ENCODE results near the gene ATG7.
A peak's percentile ranks its signal among the peaks of the same experiment; 100 is the strongest.

ATG7 gene

DNA sequence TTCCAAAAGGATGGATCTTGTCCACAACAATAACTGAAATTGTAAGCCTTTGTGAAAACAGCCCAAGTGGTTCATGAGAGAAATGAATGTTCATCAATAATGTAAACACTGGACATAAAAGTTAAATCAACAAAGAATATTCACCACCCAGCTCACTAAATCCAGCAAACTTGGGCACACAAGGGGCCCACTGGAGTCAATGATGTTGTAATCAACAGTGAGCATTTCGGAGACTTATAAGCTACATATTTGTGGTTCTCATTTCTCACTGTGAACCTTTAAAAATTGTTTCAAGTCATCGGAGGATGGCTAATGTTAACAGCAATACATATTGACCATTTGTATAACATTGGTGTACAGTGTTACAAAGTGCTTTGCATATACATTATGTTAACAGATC, 308.4 kb downstream of the ATG7 start:
- TF ChIP-seq, protein P1, sequence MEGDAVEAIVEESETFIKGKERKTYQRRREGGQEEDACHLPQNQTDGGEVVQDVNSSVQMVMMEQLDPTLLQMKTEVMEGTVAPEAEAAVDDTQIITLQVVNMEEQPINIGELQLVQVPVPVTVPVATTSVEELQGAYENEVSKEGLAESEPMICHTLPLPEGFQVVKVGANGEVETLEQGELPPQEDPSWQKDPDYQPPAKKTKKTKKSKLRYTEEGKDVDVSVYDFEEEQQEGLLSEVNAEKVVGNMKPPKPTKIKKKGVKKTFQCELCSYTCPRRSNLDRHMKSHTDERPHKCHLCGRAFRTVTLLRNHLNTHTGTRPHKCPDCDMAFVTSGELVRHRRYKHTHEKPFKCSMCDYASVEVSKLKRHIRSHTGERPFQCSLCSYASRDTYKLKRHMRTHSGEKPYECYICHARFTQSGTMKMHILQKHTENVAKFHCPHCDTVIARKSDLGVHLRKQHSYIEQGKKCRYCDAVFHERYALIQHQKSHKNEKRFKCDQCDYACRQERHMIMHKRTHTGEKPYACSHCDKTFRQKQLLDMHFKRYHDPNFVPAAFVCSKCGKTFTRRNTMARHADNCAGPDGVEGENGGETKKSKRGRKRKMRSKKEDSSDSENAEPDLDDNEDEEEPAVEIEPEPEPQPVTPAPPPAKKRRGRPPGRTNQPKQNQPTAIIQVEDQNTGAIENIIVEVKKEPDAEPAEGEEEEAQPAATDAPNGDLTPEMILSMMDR (IDR thresholded peaks at IDR 0.05; ENCODE audit: extremely low read depth, insufficient read depth, missing control alignments) = no peak
- in situ Hi-C loops (cut with MboI; ENCODE audit: low pct_unique_long_range_greater_than_20kb, low sequenced_read_pairs, unreplicated experiment) = no loop called here
- no peak for DNase-seq (ENCODE audit: low spot score)

DNA sequence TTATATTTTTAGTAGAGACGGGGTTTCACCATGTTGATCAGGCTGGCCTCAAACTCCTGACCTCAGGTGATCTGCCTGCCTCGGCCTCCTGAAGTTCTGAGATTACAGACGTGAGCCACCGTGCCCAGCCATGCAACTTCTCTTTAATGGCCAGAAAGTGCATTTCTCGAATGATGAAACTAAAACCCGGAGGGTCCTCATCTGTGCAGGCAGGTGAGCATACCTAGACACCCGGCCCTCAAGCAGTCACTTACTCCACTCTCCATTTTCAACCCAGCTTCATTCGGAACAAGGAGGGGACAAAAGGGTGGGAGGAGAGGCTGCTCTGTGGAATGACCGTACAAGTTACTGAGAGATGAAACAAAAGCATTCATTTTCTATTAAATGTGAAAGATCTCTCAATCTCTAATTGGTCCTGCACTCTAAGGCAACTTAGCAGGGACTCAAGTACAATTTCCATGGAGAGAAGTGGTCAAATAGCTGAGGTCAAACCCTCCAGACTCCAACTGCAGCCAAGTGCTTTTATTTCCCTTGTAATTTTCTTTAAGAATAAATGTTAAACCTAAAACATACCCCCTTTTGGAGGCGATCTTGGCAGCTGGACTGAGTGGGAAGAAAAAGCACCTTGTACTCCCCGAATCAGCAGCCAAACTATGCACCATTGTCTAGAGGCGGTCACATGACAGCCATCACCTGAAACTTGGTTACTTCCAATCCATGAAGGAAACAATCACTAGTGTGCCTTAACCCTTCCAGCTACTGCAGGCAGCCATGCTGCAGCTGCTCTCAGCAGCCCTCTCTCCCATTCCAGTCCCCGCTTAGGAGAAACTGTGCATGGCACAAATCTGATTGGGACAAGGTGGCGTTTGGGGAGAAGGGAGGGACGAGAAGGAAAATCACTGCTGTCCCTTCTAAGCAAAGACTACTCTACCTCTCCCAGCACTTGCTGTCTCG, 309.3 kb downstream of the ATG7 start:
- no peak for DNase-seq (ENCODE audit: low spot score)
- in situ Hi-C loops (cut with MboI; ENCODE audit: low pct_unique_long_range_greater_than_20kb, low sequenced_read_pairs, unreplicated experiment) = no loop called here
- TF ChIP-seq, protein P1 (IDR thresholded peaks at IDR 0.05; ENCODE audit: extremely low read depth, insufficient read depth, missing control alignments) = no peak

DNA sequence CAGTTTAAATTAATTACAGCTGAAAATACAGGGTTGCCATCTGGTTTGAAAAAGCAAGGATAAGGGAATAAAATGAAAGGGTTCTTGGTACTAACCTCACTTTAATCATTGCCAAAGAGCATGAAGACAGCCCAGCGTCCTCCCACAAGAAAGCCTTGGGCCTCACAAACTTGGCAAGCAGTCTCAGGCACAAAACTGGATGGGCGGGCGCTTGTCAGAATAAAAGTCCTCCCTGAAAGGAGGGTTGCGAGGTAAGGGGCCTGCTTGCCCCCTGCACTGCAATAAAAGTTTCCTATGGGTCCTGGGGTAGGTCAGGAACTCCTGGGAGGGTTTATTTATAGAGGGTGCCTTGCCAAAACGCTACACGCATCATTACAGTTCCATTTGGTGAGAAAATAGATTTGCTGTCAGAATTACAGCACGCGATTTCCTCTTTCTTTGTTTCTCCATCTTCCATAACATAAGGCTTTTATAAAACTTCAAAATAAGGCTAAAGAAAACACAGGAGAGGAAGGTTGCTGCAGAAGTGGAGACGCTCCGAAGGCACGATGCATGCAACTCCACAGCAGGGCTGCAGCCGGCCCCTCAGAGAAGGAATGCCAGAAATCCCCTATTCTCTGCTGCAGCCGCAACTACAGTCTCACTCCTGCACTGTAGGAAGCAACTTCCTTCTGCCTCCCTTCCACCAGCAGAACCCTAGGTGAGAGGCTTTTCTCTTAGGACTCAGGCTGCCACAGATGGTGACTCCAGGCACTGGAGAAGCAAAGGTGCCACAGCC, 310.2 kb downstream of the ATG7 start:
- peak; percentile 31 for DNase-seq (ENCODE audit: low spot score)
- in situ Hi-C loops (cut with MboI; ENCODE audit: low pct_unique_long_range_greater_than_20kb, low sequenced_read_pairs, unreplicated experiment) = no loop called here
- TF ChIP-seq, protein P1 (IDR thresholded peaks at IDR 0.05; ENCODE audit: extremely low read depth, insufficient read depth, missing control alignments) = no peak

DNA sequence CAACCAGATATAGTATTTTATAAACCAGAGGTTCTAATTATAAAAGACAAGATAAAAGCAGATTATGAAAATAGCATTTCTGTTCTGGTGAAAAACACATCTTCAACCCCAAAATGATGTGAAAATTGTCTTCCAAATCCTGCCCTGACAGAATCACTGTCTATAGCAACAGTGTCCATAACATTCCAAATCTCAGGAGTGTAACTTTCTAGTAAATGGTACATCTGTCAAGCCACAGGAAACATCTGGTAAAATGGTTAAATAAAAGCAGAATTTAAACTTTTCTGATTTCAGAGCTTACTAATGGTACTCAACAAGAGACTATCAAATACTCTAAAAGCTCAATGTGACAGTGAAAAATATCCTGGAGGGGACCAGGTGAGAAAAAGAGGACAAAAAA, 311.0 kb downstream of the ATG7 start:
- no peak for DNase-seq (ENCODE audit: low spot score)
- in situ Hi-C loops (cut with MboI; ENCODE audit: low pct_unique_long_range_greater_than_20kb, low sequenced_read_pairs, unreplicated experiment) = no loop called here

DNA sequence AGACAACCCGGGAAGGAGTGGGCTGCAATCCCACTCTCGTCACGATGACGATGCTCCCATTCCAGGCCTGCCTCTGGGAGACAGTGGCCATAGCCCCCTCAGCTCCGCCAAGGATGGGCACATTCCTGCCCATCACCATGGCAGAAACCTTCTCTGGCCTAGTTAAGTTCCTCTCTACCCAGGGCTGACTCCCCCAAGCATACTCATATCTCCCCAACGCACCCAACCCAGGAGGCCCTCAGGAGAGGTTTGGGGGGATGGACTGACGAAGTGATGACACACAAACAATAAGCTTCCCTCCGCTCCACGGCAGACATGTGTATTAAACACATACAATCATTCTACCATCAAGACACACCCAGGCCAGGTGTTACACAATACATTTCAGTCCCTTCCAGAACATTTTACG, 311.4 kb downstream of the ATG7 start:
- DNase-seq (ENCODE audit: low spot score) = no peak
- TF ChIP-seq, protein P1 (IDR thresholded peaks at IDR 0.05; ENCODE audit: extremely low read depth, insufficient read depth, missing control alignments) = no peak
- in situ Hi-C loops (cut with MboI; ENCODE audit: low pct_unique_long_range_greater_than_20kb, low sequenced_read_pairs, unreplicated experiment) = no loop called here

More for the DNA sequence above, 311.0 kb downstream of the ATG7 start:
- TF ChIP-seq, protein P1 (IDR thresholded peaks at IDR 0.05; ENCODE audit: extremely low read depth, insufficient read depth, missing control alignments) = no peak

DNA sequence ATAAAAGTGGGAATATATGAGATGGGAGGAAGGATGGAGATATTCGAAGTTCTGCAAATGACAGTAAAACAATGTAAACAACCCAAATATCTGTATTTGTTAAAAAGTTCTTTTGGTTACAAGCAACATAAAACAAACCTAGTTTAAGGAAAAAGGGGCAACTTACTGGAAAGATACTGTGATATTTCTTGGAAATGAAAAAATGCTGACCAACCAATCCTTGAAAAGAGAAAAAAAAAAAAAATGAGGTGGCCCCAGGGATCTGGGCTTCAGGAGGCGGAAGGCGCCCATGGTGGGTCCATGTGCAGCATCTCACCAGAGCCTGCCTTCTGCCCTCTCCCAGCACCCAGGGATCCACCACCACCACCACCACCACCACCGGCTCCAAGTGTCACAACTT, 312.4 kb downstream of the ATG7 start:
- in situ Hi-C loops (cut with MboI; ENCODE audit: low pct_unique_long_range_greater_than_20kb, low sequenced_read_pairs, unreplicated experiment) = no loop called here

More for the DNA sequence above, 312.4 kb downstream of the ATG7 start:
- DNase-seq (ENCODE audit: low spot score) = no peak
- TF ChIP-seq, protein P1 (IDR thresholded peaks at IDR 0.05; ENCODE audit: extremely low read depth, insufficient read depth, missing control alignments) = no peak
